Measurements from ENCODE around the gene INTS6. TPM values are rescaled to one million over a fixed set of nuclear protein-coding genes. Genes with fewer than 3 reads are reported as not detected.

Gene INTS6
- polyA plus RNA-seq, 1 experiment: 53.7 TPM

DNA sequence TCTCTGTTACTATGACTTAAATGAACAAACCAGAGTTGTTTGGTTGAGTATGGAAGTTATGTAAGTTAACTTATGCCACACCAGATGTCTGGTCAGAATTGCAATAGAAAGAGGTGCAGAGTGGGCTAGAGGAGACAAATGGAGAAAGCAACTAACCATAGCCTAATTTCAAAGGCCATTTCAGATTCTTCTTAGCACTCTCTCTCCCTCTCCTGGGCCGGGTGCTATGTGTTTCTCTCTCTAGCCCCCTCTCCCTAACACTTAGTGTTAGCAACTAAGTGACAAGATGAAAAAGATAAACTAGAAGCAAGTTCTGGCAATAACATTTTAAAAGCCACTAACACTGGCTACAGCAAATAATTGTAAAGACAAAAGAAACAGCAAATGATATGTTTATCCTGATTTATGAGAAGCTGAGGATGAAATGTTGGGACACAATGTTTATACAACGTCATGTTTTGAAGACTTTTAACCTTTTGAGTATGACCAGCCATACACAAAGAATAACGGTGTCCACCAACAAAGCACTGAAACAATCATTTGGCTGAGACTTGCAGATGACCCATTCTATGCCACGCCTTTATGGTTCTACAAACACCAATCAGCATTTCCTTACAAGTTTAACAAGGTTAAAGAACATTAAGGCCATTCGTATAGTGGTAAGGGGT is 94.8 kb downstream of the INTS6 start:
- H3K4me3 ChIP-seq (ENCODE audit: low read depth, low read length): no peak overlapping the region
- H3K27ac ChIP-seq (ENCODE audit: low read depth, low read length): no peak overlapping the region
- TF ChIP-seq, protein P1, sequence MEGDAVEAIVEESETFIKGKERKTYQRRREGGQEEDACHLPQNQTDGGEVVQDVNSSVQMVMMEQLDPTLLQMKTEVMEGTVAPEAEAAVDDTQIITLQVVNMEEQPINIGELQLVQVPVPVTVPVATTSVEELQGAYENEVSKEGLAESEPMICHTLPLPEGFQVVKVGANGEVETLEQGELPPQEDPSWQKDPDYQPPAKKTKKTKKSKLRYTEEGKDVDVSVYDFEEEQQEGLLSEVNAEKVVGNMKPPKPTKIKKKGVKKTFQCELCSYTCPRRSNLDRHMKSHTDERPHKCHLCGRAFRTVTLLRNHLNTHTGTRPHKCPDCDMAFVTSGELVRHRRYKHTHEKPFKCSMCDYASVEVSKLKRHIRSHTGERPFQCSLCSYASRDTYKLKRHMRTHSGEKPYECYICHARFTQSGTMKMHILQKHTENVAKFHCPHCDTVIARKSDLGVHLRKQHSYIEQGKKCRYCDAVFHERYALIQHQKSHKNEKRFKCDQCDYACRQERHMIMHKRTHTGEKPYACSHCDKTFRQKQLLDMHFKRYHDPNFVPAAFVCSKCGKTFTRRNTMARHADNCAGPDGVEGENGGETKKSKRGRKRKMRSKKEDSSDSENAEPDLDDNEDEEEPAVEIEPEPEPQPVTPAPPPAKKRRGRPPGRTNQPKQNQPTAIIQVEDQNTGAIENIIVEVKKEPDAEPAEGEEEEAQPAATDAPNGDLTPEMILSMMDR (IDR thresholded peaks at IDR 0.05; ENCODE audit: low read depth, low read length): no peak
- POLR2A ChIA-PET: no interaction called here
- no peaks in the 10 kb centered on the region for H3K9me3 ChIP-seq (ENCODE audit: control insufficient read depth, insufficient read depth, low read length)
- H3K27me3 ChIP-seq (ENCODE audit: control insufficient read depth, insufficient read depth, low read length): no peaks in the 10 kb centered on the region
- DNase-seq (ENCODE audit: low read depth, low spot score): no peak
- CTCF ChIA-PET: interaction anchor here (0.6 to 1.0 kb wide), 2 partner anchors 42 to 272 kb away, joined by 3 to 5 read pairs; no protein-coding TSS in a partner anchor

GRCh38 chr13:51355217-51355616 is 97.6 kb downstream of the INTS6 start:
- TF ChIP-seq, protein P1 (IDR thresholded peaks at IDR 0.05; ENCODE audit: low read depth, low read length): no peak
- POLR2A ChIA-PET: no interaction called here

GRCh38 chr13:51349016-51349415 is 103.8 kb downstream of the INTS6 start:
- TF ChIP-seq, protein P1 (IDR thresholded peaks at IDR 0.05; ENCODE audit: low read depth, low read length): no peak
- no peaks in the 10 kb centered on the region for H3K27me3 ChIP-seq (ENCODE audit: control insufficient read depth, insufficient read depth, low read length)
- no peaks in the 10 kb centered on the region for H3K9me3 ChIP-seq (ENCODE audit: control insufficient read depth, insufficient read depth, low read length)
- DNase-seq (ENCODE audit: low read depth, low spot score): no peak
- CTCF ChIA-PET: no interaction called here
- POLR2A ChIA-PET: no interaction called here
- no peak overlapping the region for H3K4me3 ChIP-seq (ENCODE audit: low read depth, low read length)
- no peak overlapping the region for H3K27ac ChIP-seq (ENCODE audit: low read depth, low read length)

More at GRCh38 chr13:51355217-51355616, 97.6 kb downstream of the INTS6 start:
- CTCF ChIA-PET: interaction anchor here (1.0 kb wide), 1 partner anchor 69 kb away, joined by 3 read pairs; no protein-coding TSS in a partner anchor
- no peaks in the 10 kb centered on the region for H3K27me3 ChIP-seq (ENCODE audit: control insufficient read depth, insufficient read depth, low read length)
- H3K4me3 ChIP-seq (ENCODE audit: low read depth, low read length): no peak overlapping the region
- no peak for DNase-seq (ENCODE audit: low read depth, low spot score)
- H3K9me3 ChIP-seq (ENCODE audit: control insufficient read depth, insufficient read depth, low read length): no peaks in the 10 kb centered on the region
- H3K27ac ChIP-seq (ENCODE audit: low read depth, low read length): no peak overlapping the region

DNA sequence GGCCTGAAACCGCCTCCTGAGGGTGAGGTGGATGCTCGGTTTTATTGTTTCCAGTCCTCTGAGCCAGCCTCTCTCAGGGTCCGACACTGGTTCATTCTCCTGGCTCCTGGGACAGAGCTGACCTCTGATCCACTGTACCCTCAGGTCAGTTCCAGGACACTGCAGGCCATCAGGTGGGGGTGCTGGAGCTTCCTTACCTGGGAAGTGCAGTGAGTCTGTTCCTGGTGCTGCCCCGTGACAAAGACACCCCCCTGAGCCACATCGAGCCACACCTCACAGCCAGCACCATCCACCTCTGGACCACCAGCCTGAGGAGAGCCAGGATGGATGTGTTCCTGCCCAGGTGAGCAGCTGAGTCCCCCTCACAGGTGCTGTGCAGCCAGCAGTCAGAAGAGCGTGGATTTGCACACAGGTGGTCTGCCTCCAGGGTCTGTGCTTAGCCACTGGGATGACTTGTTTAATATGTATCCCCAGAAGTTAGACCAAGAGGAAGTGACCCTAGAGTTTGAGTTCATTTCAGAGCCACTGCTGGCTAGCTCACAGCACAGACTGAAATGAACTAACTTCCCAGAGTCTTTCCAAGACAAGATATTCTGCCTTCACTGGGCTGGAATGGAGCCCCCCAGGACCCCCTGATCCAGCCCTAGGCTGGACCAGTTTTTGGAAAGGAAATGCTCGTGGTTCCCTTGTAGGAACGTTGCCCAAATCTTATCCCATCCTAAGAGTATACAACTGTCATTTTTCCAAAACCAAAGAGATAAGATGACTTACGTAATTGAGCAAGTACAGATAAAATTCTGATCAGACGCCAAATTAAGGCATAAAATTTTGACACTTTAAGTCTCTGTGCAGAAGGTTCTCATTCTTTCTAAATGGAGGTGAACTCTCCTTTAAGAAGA is 104.5 kb downstream of the INTS6 start:
- POLR2A ChIA-PET: no interaction called here
- H3K27me3 ChIP-seq (ENCODE audit: control insufficient read depth, insufficient read depth, low read length): no peaks in the 10 kb centered on the region
- no peak overlapping the region for H3K4me3 ChIP-seq (ENCODE audit: low read depth, low read length)
- H3K27ac ChIP-seq (ENCODE audit: low read depth, low read length): no peak overlapping the region
- TF ChIP-seq, protein P1 (IDR thresholded peaks at IDR 0.05; ENCODE audit: low read depth, low read length): no peak
- no peaks in the 10 kb centered on the region for H3K9me3 ChIP-seq (ENCODE audit: control insufficient read depth, insufficient read depth, low read length)
- no peak for DNase-seq (ENCODE audit: low read depth, low spot score)
- CTCF ChIA-PET: no interaction called here

DNA sequence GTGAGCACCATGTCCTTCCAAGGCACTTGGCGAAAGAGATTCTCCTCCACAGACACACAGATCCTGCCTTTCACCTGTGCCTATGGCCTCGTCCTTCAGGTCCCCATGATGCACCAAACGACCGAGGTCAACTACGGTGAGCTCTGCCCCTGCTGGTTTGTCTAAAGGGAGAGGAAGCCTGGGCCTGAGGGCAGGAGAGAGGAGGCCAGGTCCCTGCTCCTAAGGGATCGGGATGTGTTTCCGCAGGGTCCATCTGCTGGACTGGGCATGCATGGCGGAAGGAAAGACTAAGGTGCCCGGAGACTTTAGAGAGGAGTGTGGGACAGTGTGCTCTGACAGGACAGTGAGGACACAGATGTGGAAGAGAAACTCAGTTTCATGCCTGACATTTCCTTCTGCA is 105.7 kb downstream of the INTS6 start:
- Histone ChIP-seq H3K4me3 (ENCODE audit: low read depth, low read length) (no peak overlapping the region), H3K27me3 (ENCODE audit: control insufficient read depth, insufficient read depth, low read length) (no peaks in the 10 kb centered on the region), H3K27ac (ENCODE audit: low read depth, low read length) (no peak overlapping the region), H3K9me3 (ENCODE audit: control insufficient read depth, insufficient read depth, low read length) (no peaks in the 10 kb centered on the region)
- DNase-seq (ENCODE audit: low read depth, low spot score): no peak
- POLR2A ChIA-PET: no interaction called here
- TF ChIP-seq, protein P1 (IDR thresholded peaks at IDR 0.05; ENCODE audit: low read depth, low read length): no peak
- CTCF ChIA-PET: no interaction called here
